ENCODE data around the gene WDR1. TPM values are rescaled to one million over a fixed set of nuclear protein-coding genes. Genes with fewer than 3 reads are reported as not detected.
A peak's percentile ranks its signal among the peaks of the same experiment; 100 is the strongest.

The WDR1 gene
- total and polyA plus RNA-seq, 2 experiments from 2014 or later = 413 to 487 TPM

- in situ Hi-C loops (cut with MboI) = no loop called here
- H3K9me3 ChIP-seq (ENCODE audit: low read depth) = no peaks in the 10 kb centered on the region
- TF ChIP-seq EZH2phosphoT487 (IDR thresholded peaks at IDR 0.05; ENCODE audit: insufficient read depth, low read depth) = no peak
- TF ChIP-seq EZH2 (IDR thresholded peaks at IDR 0.05; ENCODE audit: insufficient read depth, poor library complexity, severe bottlenecking) = no peak
- WGBS, 2 experiments (ENCODE audit: low coverage in 1 of 2, low lambda C conversion rate in 2 of 2, missing lambda C conversion rate in 2 of 2) = 92 to 98% methylated on average over 4 of the region's 4 CpGs
- no peaks in the 10 kb centered on the region for H3K79me2 ChIP-seq (ENCODE audit: insufficient read depth)
- no peaks in the 10 kb centered on the region for H3K4me1 ChIP-seq (ENCODE audit: insufficient read depth)
- no peaks in the 10 kb centered on the region for H4K20me1 ChIP-seq (ENCODE audit: insufficient read depth)
- no peak overlapping the region for H3K4me3 ChIP-seq
- H3K9me2 ChIP-seq (ENCODE audit: insufficient read depth) = no peaks in the 10 kb centered on the region
- H3K9ac ChIP-seq = no peak overlapping the region
- H2AFZ ChIP-seq = no peak overlapping the region
- 0 out of 2 replicates have a peak, but pooled peaks cover 9% of the 10 kb centered on the region for H3F3A ChIP-seq (ENCODE audit: insufficient read depth)
- no peak overlapping the region for H3K4me2 ChIP-seq (ENCODE audit: unreplicated experiment)
- H3K27me3 ChIP-seq (replicated peaks; ENCODE audit: insufficient read depth) = no peaks in the 10 kb centered on the region
- H3K27ac ChIP-seq = no peak overlapping the region
- no peaks in the 10 kb centered on the region for H3K36me3 ChIP-seq (ENCODE audit: low read depth)
- DNase-seq = no peak
These were observed 60.7 kb downstream of the WDR1 start for GRCh38 chr4:10055871-10056270.

GRCh38 chr4:10054571-10055041 is 62.0 kb downstream of the WDR1 start:
- no peak overlapping the region for H3K4me2 ChIP-seq (ENCODE audit: unreplicated experiment)
- no peak overlapping the region for H3K4me3 ChIP-seq
- in situ Hi-C loops (cut with MboI) = no loop called here
- no peak overlapping the region for H3K9ac ChIP-seq
- H2AFZ ChIP-seq = no peak overlapping the region
- no peaks in the 10 kb centered on the region for H3K79me2 ChIP-seq (ENCODE audit: insufficient read depth)
- H3K36me3 ChIP-seq (ENCODE audit: low read depth) = no peaks in the 10 kb centered on the region
- peak; percentile 40 for DNase-seq
- H3K9me2 ChIP-seq (ENCODE audit: insufficient read depth) = no peaks in the 10 kb centered on the region
- H3K4me1 ChIP-seq (ENCODE audit: insufficient read depth) = no peaks in the 10 kb centered on the region
- no peak overlapping the region for H3K27ac ChIP-seq
- no peaks in the 10 kb centered on the region for H3K27me3 ChIP-seq (replicated peaks; ENCODE audit: insufficient read depth)
- 0 out of 2 replicates have a peak, but pooled peaks cover 9% of the 10 kb centered on the region for H3F3A ChIP-seq (ENCODE audit: insufficient read depth)
- no peaks in the 10 kb centered on the region for H3K9me3 ChIP-seq (ENCODE audit: low read depth)
- TF ChIP-seq EZH2 (IDR thresholded peaks at IDR 0.05; ENCODE audit: insufficient read depth, poor library complexity, severe bottlenecking) = no peak
- TF ChIP-seq EZH2phosphoT487 (IDR thresholded peaks at IDR 0.05; ENCODE audit: insufficient read depth, low read depth) = no peak
- no peaks in the 10 kb centered on the region for H4K20me1 ChIP-seq (ENCODE audit: insufficient read depth)
- 43 to 48% methylated on average over 4 of the region's 4 CpGs for WGBS, 2 experiments (ENCODE audit: low coverage in 1 of 2, low lambda C conversion rate in 2 of 2, missing lambda C conversion rate in 2 of 2)

- TF ChIP-seq EZH2phosphoT487 (IDR thresholded peaks at IDR 0.05; ENCODE audit: insufficient read depth, low read depth) (no peak), EZH2 (IDR thresholded peaks at IDR 0.05; ENCODE audit: insufficient read depth, poor library complexity, severe bottlenecking) (no peak)
- Histone ChIP-seq H3K4me2 (ENCODE audit: unreplicated experiment) (no peak overlapping the region), H3K79me2 (ENCODE audit: insufficient read depth) (no peaks in the 10 kb centered on the region), H2AFZ (no peak overlapping the region), H4K20me1 (ENCODE audit: insufficient read depth) (no peaks in the 10 kb centered on the region), H3K27me3 (replicated peaks; ENCODE audit: insufficient read depth) (no peaks in the 10 kb centered on the region), H3K4me3 (no peak overlapping the region), H3K9me3 (ENCODE audit: low read depth) (no peaks in the 10 kb centered on the region), H3K27ac (no peak overlapping the region), H3F3A (ENCODE audit: insufficient read depth) (0 out of 2 replicates have a peak, but pooled peaks cover 9% of the 10 kb centered on the region), H3K9ac (no peak overlapping the region), H3K4me1 (ENCODE audit: insufficient read depth) (no peaks in the 10 kb centered on the region), H3K9me2 (ENCODE audit: insufficient read depth) (no peaks in the 10 kb centered on the region), H3K36me3 (ENCODE audit: low read depth) (no peaks in the 10 kb centered on the region)
- DNase-seq = no peak
- WGBS, 2 experiments (ENCODE audit: low coverage in 1 of 2, low lambda C conversion rate in 2 of 2, missing lambda C conversion rate in 2 of 2) = 85 to 86% methylated on average over 8 of the region's 8 CpGs
- in situ Hi-C loops (cut with MboI) = no loop called here
These were observed 62.8 kb downstream of the WDR1 start for GRCh38 chr4:10053635-10054453.

DNA sequence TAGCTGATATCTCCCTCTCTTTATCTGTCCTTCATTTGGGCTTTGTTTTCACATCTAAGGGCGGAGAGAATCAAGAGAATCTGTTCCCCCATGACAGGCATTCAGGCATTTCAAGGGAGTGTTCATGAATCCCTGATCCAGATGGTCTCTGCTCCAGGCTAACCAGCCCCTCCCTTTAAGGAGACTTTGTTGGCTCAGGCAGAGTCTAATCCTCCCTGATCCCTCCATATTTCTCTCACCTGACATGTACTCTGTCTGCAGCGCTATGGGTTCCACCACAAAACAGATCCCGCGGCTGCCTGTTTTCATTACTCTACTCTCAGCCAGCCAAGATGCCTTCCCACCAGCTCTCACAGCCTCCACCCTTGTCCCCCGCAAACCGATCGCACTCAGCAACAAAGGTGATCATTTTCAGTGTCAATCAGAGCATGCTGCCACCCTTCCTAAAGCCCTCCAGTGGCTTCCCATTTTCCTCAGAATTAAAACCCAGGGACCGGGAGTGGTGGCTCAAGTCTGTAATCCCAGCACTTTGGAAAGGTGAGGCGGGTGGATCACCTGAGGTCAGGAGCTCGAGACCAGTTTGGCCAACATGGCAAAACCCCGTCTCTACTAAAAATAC is 65.0 kb downstream of the WDR1 start:
- Histone ChIP-seq H3K79me2 (ENCODE audit: insufficient read depth) (no peaks in the 10 kb centered on the region), H3K4me3 (no peak overlapping the region), H4K20me1 (ENCODE audit: insufficient read depth) (no peaks in the 10 kb centered on the region), H3K27me3 (replicated peaks; ENCODE audit: insufficient read depth) (no peaks in the 10 kb centered on the region), H3K9ac (no peak overlapping the region), H3F3A (ENCODE audit: insufficient read depth) (peaks cover 12% of the 10 kb centered on the region; the same call in 1 of the 2 replicates), H3K36me3 (ENCODE audit: low read depth) (no peaks in the 10 kb centered on the region), H3K4me2 (ENCODE audit: unreplicated experiment) (no peak overlapping the region), H3K9me2 (ENCODE audit: insufficient read depth) (no peaks in the 10 kb centered on the region), H3K4me1 (ENCODE audit: insufficient read depth) (no peaks in the 10 kb centered on the region), H3K9me3 (ENCODE audit: low read depth) (no peaks in the 10 kb centered on the region), H2AFZ (no peak overlapping the region), H3K27ac (no peak overlapping the region)
- DNase-seq = no peak
- WGBS, 2 experiments (ENCODE audit: low coverage in 1 of 2, low lambda C conversion rate in 2 of 2, missing lambda C conversion rate in 2 of 2) = 92 to 94% methylated on average over 11 of the region's 11 CpGs
- no peak for TF ChIP-seq EZH2phosphoT487 (IDR thresholded peaks at IDR 0.05; ENCODE audit: insufficient read depth, low read depth)
- TF ChIP-seq EZH2 (IDR thresholded peaks at IDR 0.05; ENCODE audit: insufficient read depth, poor library complexity, severe bottlenecking) = no peak
- in situ Hi-C loops (cut with MboI) = no loop called here

All from GM23248 (cell line).